ENCODE data around the gene TOMM70.
"Not testable (repeated sequence)": the region's sequence is repeated elsewhere in the genome, so short reads cannot be mapped to it uniquely, and the experiment has no call there.

GRCh38 chr3:100447067-100447466 is 46.2 kb upstream of the TOMM70 start:
- TF ChIP-seq EP300 (conservative IDR thresholded peaks at IDR 0.05; ENCODE audit: poor library complexity, severe bottlenecking); REST (IDR thresholded peaks at IDR 0.05; ENCODE audit: borderline replicate concordance); MXI1 (conservative IDR thresholded peaks at IDR 0.05; ENCODE audit: poor library complexity, severe bottlenecking); TAF1 (IDR thresholded peaks at IDR 0.05; ENCODE audit: low read depth): not testable (repeated sequence)
